MM.1S (cell line): ENCODE measurements around the gene DCX.

ENCODE experiments used
- EZH2 ChIP-seq: fragments of 300-600 bp; sonication (generic); optimal IDR thresholded peaks from 2 replicates; pipeline ENCODE3; 2017; ENCODE audit warnings: low read depth, mild to moderate bottlenecking, antibody characterized with exemption, low read length, mixed read lengths
- TF ChIP-seq, protein P1 (sequence below): fragments of 300-600 bp; sonication (generic); IDR thresholded peaks from 2 replicates; pipeline ENCODE4 v1.5.1; 2016; ENCODE audit warnings: antibody characterized with exemption, low read length, mixed read lengths

DNA sequence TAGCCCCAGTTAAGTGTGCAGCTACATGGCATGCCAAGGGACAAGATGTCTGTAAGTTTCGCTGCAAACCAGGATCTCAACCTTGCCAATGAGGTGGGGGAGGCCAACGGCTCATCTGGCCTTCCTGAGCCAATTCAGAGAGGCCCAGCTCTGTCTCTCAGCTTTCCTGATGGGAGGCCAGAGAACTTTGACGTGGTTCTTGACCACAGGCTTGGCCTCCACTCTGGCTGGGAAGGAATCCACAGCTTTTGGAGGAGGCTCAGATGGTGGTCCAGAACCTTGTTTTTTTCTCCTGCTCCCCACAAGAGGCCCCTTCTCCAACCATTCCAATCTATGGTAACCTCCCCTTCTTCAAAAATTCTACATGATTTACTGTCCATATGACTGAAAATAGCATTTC is 151.5 kb downstream of the DCX start:
- no peak for TF ChIP-seq EZH2
- TF ChIP-seq, protein P1, sequence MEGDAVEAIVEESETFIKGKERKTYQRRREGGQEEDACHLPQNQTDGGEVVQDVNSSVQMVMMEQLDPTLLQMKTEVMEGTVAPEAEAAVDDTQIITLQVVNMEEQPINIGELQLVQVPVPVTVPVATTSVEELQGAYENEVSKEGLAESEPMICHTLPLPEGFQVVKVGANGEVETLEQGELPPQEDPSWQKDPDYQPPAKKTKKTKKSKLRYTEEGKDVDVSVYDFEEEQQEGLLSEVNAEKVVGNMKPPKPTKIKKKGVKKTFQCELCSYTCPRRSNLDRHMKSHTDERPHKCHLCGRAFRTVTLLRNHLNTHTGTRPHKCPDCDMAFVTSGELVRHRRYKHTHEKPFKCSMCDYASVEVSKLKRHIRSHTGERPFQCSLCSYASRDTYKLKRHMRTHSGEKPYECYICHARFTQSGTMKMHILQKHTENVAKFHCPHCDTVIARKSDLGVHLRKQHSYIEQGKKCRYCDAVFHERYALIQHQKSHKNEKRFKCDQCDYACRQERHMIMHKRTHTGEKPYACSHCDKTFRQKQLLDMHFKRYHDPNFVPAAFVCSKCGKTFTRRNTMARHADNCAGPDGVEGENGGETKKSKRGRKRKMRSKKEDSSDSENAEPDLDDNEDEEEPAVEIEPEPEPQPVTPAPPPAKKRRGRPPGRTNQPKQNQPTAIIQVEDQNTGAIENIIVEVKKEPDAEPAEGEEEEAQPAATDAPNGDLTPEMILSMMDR, result no peak
